HG03521 (cell line): ENCODE data around the gene ARL15.

Source experiments
- ATAC-seq: cut with Tn5 transposase; IDR thresholded peaks from one replicate; pipeline ENCODE4 v1.9.1; 2021; ENCODE audit warnings: mild to moderate bottlenecking, moderate library complexity; ENCODE audit not compliant: unreplicated experiment

ARL15 gene

DNA sequence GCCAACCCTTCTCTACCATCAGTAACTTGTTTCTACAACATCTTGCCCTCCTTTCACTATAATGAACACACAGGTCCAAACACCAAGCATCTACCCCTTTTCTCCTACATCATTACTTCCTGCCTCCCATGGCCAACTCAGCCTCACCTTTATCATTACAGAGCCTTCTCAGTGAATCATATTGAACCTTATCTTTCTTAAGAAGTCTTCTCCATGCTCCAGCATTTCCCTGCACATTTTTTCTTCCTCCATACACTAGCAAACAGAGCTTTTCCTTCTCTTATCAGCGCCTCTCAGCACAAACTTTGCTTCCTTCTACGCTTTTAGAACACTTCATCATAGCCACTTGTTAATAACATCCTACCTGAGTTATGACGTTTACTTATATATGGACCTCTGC lies 148.2 kb downstream of the ARL15 start:
- ATAC-seq: no peak

DNA sequence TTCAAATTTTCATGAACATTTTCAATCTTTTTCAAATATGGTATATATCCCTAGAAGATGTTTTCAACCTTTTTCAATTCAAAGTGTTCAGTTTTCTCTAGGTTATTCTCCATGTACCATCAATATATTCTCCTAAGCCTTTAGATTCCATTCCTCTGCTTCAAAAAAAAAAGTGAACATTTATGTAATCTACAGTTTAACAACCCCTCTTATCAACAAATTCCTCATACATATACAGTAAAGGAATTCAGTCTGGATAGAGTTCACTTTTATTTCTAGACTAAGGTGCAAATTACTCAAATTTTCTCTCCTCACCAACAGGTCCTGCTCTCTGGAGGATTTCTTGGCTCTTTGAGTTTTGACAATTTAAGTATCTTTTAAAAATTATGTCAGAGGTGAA lies 150.0 kb downstream of the ARL15 start:
- no peak for ATAC-seq

DNA sequence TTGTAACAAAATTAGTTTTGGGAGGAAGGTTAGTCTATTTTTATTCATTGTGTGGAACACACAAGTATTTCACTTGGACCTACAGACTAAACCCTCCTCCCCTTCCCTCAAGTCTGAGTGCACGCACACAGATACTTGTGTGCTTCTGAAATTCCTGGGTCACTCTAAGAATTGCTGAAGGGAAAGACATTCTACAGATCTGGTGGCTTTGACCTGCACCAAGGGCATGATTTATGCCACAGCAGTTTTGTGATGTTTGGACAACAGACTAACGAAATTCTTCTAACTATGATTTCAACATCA lies 150.5 kb downstream of the ARL15 start:
- no peak for ATAC-seq

DNA sequence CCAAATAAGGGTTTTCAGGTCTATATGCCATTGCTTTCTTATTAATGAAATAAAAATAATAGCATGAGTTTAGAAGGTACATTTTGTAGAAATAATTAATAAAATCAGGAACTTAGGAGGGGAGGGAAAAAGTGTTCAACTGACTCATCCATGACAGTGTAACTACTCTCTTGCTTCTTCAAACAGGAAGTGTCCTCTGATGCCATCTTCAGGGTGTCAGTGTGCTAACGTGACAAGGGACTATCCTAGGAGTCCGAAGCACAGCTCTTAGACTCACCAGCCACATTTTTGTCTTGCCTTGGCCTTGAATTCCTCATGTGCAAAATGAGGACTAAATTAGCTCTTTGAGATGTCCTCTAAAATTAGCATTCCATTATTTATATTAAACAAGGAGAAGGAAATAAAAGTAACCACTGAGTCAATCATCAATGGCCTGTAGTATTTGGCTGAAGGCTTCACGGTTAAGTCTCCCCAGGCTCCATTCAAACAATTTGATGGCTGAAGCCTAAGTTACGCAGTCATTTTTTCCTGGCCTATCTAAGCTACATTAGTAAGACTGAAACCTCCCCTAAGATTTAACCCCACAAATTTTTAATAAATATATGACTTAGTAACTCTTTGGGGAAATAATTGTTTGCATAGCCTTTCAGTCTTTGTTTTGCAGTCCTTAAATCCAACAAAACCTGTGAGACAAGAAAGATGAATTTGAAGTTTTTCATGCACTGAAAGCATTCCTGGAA lies 151.1 kb downstream of the ARL15 start:
- no peak for ATAC-seq

DNA sequence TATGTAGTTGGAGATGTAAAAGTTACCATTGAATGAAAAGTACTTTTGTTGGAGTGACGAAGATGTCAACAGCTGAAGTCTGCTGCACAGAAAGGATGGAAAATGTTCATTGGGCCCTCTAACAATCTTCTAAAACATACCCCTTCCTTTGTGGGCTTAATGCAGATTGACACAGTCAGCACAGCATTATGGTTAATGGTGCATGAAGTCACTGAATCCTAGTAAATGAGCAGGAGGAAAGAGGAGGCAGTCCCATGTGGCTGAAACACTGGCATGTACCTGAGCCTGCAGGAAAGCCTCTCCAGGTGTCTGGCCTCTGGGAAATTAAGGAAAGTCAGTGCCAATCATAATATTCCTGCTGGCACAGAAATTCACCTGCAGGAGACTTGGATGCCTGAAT lies 153.8 kb downstream of the ARL15 start:
- no peak for ATAC-seq

DNA sequence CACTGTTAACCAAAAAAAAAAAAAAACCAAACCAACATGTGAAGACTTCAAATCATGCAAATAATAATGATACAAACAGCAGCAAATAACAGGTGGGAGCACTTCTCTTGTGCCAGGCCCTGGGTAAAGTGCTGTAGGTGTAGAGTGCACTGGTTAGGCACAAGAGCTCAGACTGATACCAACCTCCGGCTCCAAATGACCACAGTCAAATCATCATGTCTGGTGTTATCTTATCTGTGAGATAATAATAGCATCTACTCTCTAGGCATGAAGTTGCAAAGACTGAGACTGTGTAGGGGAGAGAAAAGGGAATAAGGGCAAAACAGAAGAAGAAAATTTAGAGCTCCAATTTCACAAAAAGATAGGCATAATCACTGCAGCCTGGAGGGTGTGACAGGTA lies 159.5 kb downstream of the ARL15 start:
- ATAC-seq: no peak

DNA sequence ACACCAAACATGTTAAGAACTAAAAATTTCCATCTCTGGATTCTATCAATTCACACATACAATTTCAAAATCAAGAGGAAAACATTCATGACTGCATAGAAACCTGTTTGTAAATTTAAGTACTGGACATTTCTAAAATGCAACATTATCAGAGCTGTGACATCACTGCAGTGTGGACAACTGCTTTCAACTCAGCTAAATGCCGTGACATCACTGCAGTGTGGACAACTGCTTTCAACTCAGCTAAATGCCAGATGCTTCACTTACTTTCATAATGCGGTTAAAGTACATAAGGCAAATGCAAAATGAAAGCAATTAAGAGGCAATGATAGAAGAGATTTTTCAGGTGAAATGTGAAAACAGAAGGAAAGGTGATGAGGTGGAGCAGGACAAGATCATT lies 161.5 kb downstream of the ARL15 start:
- no peak for ATAC-seq

DNA sequence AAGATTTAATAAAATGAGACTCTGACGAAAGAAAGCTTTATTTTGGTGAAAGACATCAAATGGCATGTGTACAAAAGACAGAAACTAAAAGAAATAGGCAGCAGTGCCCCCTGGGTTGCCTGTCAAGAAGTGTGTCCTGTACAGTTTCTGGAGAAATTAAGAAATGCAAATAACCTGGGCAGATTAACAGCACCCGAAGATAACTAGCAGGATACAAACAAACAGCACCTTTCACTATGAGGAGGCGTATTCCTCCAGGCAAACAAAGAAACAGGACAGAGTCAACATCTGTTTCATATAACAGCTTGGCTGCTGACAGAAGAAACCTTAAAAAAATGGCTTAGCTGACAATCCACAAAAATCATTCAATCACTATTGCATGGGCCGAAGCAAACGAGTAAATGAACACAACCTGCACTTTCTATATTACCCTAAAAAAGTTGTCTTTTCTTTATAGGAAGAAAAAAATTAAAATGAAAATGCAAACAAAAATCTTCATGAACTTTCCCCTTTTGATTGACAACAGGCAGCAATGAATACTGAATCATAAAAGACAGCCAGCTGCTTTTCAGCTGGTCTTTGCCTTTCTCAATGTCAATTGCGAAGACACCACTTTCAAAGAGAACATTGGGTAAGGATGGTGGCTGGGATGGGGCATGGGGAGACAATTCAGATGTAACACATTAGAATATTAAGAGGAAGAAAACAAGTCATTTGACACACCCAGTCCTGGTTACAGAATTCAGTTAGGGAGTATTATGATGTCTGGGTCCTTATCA lies 162.1 kb downstream of the ARL15 start:
- ATAC-seq: no peak

DNA sequence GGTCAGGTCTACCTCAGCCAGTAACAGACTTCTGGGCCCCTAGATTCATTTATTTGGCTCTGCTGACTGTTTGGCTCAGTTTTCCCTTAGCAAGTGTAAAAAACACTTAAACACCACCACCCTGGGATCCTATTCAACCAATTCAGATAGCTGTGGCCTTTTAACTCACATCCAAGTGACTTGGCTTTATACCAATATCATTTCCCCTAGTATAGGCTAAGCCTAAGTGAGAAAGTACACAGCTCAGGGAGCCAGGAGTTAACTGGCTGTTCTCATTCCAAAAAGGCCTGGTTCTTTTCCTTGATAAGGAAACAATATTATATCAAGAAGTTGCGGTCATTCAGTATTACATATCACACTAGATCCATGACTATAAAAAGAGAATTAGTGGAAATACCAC lies 163.5 kb downstream of the ARL15 start:
- ATAC-seq: no peak

DNA sequence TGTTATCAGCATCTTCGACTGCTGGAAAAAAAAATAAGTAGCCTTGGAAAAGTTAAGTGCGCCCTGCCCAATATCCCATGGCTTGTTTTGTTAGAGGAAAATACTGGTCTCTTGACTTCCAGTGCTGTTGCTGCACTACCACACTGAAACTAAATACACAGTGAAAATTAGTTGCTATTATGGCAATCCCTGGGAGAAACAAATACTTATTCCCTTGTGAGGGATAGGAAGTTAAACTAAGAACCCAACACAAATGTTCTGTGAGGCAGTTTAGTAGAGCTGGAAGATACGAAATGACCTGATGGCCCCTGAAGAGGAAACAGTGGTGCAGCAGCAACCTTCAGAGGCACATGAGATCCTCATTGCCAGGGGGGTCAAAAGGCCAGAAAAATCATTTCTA lies 164.0 kb downstream of the ARL15 start:
- no peak for ATAC-seq

DNA sequence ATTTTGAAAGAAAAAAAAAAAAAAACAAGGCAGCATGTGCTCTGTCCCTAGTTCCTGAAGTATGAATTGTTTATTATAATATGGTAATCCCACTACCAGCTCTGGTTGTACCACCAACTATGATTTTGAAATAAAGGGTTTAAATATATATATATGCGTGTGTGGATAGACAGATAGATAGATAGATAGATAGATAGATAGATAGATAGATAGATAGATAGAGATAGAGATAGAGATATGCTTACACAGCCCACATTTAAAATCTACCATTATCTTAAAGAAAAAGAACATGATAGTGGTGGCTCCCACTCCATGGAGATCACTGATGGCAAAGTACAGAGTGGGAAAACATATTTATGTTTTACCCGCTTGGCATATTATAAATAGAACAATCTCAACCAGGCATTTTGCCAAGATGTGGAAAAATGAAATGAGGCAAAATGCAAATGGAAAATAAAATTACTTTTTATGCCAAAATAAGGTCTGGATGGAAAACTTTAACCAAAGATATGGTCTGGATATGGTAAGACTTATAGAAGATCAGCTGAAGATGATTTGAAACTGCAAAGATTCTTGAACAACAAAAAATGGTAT lies 170.0 kb downstream of the ARL15 start:
- no peak for ATAC-seq

DNA sequence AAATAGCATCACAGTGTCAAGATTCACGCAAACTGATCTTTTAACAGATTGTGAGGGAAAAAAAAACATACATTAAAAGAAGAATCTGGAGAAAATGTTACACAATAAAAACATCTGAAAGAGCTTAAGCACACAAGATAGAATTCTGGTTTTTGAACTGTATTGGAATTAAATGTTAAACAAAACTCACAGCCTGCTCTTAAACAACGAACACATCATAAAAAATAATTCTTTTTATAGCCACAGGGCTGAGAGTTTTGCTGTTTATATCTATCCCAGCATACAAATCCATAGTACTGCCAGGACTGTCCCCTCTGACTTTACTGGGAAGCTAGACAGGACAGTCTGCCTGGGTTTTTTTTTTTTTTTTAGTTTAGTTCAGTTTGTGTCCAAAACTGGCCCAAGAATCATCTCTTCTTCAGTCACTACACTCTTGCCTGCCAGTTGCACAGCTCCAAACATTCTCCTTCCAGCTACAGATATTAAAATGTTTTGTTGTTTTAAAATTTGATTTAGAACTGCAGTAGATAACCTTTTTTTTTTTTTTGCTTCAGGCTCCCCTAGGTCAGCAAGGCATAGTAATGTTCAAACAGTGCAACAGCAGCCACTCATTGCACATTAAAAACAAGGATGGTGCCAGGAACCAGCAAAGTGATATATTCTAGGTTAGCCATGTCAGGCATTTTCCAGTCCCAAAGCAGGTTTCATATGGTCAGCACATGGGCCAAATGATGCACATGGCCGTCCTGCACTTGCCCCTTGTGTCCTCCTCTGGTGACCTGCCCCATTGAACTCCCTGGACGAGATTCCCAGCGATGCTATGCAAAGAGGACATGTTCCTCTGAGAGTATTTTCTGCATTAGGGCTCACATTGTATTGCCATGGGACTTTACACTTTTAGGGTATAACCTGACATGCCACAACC lies 173.6 kb downstream of the ARL15 start:
- ATAC-seq: no peak

DNA sequence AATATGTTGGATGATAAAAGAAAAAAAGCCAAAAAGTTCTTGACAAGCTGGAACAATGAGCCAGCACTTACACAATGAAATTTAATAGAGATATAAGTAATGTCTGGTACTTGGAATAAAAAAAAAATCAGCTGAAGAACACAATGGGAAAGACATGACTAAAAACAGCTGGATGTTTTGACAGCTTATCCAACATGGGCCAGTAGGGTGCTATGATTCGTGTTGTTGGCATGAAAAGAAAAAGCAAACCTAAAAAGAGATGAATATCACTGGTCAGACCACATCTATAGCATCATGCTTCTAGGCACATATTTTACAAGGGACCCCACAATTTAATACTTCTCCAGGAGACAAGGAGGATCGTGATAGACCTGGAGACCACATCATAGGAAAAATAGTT lies 175.3 kb downstream of the ARL15 start:
- no peak for ATAC-seq

DNA sequence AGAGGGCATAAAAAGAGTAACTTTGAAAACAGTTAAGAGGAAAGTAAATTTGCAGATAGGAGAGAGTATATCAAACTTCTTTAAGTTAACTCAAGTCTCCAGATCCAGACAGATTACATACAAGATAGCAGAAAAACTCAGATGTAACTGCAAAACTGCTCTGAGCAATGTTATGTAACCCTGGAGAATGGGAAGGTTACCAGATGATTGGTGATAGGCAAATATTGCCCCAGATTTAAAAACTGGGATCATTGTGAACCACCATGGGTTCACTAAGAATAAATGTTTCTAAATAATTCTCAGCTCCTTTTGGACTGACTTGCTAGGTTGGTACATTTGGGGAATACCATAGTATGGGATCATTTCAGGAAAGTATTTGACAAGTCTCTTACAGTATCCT lies 176.5 kb downstream of the ARL15 start:
- no peak for ATAC-seq

DNA sequence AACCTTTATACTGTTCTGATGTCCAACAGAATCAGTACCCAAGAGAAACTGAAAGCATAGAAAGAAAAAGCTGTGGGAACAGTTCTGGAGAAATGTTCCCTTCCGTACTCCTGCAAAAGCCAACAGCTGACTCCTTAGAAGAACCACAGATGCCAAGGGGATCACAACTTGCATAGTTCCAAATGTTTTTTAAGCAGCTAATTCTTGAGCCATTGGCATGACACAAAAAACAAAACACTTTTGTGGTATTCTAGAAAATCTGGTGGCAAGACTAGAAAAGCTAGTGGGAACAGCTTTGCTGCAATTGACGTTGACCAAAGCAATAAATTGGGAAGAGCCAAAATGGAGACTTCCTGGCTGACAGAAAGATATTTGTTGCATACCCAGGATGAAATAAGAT lies 189.9 kb downstream of the ARL15 start:
- no peak for ATAC-seq

DNA sequence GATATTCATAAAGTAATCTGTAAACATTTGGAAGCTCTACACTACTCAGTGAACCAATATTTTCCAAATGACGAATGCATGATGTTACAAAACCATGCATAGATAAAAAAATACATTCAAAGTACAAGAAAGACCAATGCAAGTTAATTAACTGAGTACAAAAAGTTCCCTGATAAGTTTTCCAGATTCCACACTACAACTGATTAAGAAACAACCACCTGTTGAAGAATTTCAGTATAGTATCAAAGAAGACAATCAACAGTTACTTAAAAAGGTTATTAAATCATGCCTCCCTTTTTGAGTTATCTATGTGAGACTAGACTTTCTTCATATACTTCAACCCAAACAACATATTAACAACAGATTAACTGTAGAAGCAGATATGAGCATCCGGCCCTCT lies 192.4 kb downstream of the ARL15 start:
- no peak for ATAC-seq

DNA sequence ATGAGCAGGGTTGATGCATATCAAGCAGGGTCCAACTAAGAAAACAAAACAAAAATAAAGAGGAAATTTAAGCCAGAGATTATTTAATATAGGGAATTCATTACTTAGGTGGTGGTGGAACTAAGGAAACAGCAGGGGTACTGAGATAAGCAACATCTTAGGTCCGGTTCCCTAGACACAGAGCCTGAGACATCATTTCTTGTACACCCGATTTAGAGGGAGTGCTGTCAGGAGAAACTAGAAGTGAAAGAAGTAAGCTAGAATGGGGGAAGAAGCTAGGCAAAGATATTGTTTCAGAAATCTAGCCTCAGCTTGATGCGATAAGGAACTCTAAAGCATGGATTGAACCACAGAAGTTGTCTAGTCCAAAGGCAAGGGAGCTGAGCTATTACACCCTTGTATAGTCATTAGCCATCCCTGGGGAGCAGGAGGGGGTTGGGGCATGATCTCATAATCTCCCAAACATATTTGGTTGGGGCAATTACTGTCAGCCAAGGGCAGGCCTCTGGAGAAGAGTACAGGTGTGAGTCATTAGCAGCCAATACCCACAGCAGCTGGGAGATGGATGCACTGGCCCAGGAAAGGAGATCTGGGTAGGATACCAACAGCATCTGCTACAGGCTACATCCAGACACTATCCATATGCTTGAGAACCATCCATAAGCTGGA lies 194.5 kb downstream of the ARL15 start:
- no peak for ATAC-seq

DNA sequence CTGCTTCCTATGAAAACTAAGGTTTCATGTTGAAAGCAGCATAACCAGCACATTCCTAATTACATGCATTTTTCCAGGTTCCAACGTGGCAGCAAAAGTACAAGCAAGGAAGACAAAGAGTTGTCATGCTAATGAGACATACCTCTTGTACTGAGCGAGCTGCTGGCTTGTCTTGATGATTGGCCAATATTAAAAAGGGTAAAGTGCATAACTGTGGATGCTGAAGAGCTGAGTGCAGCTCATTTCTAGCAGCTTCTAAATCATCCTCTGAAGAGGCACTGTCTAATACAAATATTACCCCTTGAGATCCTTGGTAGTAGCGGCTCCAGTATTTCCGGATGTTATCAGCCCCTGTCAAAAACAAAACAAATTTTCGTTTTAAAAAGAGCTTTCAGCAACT lies 197.3 kb downstream of the ARL15 start:
- no peak for ATAC-seq

DNA sequence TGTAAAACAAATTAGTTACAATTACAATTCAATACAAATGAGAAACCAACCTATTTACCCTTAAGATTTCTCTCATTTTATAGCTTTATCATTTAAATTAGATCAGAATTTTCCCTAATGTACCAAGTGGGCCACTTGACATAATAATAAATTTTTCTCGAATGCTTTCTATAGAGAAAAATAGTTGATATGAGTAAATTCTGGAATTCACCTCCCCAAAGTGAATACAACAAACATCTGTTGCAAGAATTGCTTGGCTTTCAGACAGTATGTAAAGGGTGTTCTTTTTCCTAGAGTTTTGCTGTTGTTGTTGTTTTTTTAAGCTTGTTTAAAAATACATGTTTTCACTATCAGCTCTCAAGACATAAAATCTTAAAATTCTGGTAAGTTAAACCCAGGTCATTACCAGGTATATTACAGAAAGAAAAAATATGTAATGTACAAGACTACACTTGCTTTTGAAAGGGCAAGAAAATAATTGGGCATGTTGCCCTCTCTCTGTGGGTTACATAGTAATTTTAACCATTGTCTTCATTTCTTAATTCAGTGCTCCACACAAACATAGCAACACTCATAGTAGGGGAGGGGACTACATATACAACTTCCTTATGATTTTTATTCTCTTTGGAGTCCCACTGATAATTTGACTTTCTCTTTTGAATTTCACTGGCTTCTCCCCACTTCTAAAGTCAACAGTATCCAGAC lies 200.6 kb downstream of the ARL15 start:
- ATAC-seq: no peak

DNA sequence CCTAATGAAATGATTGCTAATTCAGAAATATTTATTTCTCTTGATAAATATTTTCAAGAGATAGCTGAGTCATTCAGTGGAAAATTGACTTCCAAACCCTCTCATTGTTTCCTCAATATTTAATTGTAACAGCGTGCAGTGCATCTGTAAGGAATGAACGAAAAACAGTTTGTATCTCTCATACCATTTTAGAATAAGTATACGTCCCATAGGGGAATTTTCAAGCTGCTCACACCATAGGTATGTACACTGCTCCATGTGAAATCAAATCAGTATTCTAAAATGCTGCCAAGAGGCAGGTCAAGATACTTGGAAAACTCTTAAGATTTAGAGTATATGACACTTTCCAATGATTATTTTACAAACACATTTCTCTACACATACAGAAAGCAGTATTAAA lies 202.2 kb downstream of the ARL15 start:
- ATAC-seq: no peak
